Right lobe of liver (tissue), 6 donors: ENCODE data around the gene PLEKHF1. TPM values are rescaled to one million over a fixed set of nuclear protein-coding genes. Genes with fewer than 3 reads are reported as not detected.

Source experiments
- ATAC-seq, 4 donors: fragments of 200-7000 bp; cut with Tn5 transposase; one replicate each; pipeline ENCODE4 v1.9.1; 2020; ENCODE audit warnings: mild to moderate bottlenecking in 4 of 4, moderate library complexity in 4 of 4
- DNase-seq, 3 donors: peaks; one replicate each; pipeline ENCODE4 v3.0.0-alpha.2; 2020
- H3K27ac ChIP-seq, 3 donors: fragments of 200-600 bp; one replicate each; pipeline ENCODE4 v1.8.0; 2022
- H3K27me3 ChIP-seq, 2 donors: fragments of 200-600 bp; one replicate each; pipeline ENCODE4 v1.8.0; 2022
- H3K36me3 ChIP-seq, 4 donors: fragments of 200-600 bp; sonication (generic) in 1 of 4; one replicate each; pipeline versions ENCODE4 v1.5.1 to v1.8.0; 2017 to 2022; ENCODE audit warnings: control low read depth in 1 of 4
- H3K4me1 ChIP-seq, 4 donors: fragments of 200-600 bp; sonication (generic) in 1 of 4; one replicate each; pipeline versions ENCODE4 v1.5.1 to v1.8.0; 2017 to 2022; ENCODE audit warnings: control low read depth in 1 of 4
- H3K4me3 ChIP-seq, 3 donors: fragments of 200-600 bp; one replicate each; pipeline ENCODE4 v1.8.0; 2022
- H3K9me3 ChIP-seq, 4 donors: fragments of 200-600 bp; sonication (generic) in 1 of 4; one replicate each; pipeline versions ENCODE4 v1.5.1 to v1.8.0; 2017 to 2022; ENCODE audit warnings: control low read depth in 1 of 4
- POLR2A ChIP-seq: fragments of 450-650 bp; IDR thresholded peaks from one replicate; pipeline ENCODE4 v1.6.1; 2017; ENCODE audit warnings: antibody characterized with exemption, mild to moderate bottlenecking
- WGBS: methylation state at CpG from one replicate; pipeline ENCODE4 v1.1.6; 2018; ENCODE audit warnings: low coverage, low lambda C conversion rate; ENCODE audit not compliant: insufficient coverage; ENCODE audit errors: missing lambda C conversion rate; 5-methylcytosine and 5-hydroxymethylcytosine counted together
- intact Hi-C, 2 donors: fragments of 100-400 bp; cut with DNase I; formaldehyde crosslinking; loops; one replicate each; pipeline versions ENCODE4 v1.11.2 to v1.14.1; 2022
- total RNA-seq, 6 experiments: library from RNA; depleted of rRNA in 2 of 6; stranded (reverse); fragments of >200 nt in 2 of 6; fragmentation: NEBNext Ultra II Directional in 3 of 6; extraction: Animal tissue kit (Norgen Biotek cat#: 25700) in 3 of 6; gene quantifications; one replicate each; pipeline versions ENCODE4 v1.1.0 to v1.2.4, GENCODE V29; 2016 to 2023
- TF ChIP-seq, protein P1 (sequence below), 4 donors: fragments of 200-600 bp in 3 of 4; fragments of 450-650 bp in 1 of 4; IDR thresholded peaks; one replicate each; pipeline versions ENCODE4 v1.5.1 to v1.8.0; 2016 to 2022; ENCODE audit warnings: antibody characterized with exemption in 4 of 4, mild to moderate bottlenecking in 2 of 4
- donor health status: DM: no; HTN: yes; CAD: no.
- donor health status: DM: no; HTN: no; CAD: no.
- donor health status: DM: no; HTN: no; CAD: no.
- donor health status: DM: no; HTN: yes; CAD: no.
- donor health status: DM: no; HTN: yes; CAD: no.

PLEKHF1 gene
- total RNA-seq, 6 experiments from 2014 or later: 5.6 to 13.8 (median 9.8) TPM

DNA sequence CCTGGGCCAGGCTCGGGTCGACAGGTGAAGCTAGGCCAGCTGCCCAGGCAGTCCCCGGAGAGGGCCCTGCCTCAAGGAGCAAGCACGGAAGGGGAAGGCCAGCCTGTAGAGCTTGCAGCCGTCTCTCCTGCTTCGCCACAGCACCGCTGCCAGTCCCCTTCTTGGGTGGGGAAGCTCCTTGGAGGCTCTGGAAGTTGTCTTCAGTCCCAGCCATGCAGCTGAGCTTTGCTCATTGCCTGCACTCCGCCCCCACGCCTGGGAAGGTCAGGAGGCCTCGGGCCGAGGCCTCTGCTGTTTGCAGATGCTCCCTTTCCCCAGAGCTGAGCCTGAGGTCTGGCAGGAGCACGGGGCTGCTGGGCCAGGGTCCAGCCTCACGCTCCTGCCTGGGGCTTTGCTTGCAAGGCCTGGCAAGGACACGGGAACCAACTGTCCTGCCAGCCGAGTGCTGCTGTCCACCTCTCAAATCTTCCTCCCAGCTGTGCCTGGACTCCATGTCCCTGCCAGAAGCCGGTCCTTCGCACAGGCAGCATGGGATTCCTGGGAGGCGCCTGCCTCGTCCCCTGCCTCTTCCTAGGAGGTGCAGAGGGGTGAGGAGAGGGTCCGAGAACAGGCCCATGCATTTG is 13.3 kb downstream of the PLEKHF1 start:
- no peaks in the 10 kb centered on the region for H3K27me3 ChIP-seq
- peak overlapping the region; percentile 1 to 80 (median 67) for H3K27ac ChIP-seq
- H3K4me3 ChIP-seq: no peak overlapping the region
- 0% methylated on average over 1 of the region's 20 CpGs for WGBS
- TF ChIP-seq POLR2A: no peak
- TF ChIP-seq, protein P1, sequence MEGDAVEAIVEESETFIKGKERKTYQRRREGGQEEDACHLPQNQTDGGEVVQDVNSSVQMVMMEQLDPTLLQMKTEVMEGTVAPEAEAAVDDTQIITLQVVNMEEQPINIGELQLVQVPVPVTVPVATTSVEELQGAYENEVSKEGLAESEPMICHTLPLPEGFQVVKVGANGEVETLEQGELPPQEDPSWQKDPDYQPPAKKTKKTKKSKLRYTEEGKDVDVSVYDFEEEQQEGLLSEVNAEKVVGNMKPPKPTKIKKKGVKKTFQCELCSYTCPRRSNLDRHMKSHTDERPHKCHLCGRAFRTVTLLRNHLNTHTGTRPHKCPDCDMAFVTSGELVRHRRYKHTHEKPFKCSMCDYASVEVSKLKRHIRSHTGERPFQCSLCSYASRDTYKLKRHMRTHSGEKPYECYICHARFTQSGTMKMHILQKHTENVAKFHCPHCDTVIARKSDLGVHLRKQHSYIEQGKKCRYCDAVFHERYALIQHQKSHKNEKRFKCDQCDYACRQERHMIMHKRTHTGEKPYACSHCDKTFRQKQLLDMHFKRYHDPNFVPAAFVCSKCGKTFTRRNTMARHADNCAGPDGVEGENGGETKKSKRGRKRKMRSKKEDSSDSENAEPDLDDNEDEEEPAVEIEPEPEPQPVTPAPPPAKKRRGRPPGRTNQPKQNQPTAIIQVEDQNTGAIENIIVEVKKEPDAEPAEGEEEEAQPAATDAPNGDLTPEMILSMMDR (IDR thresholded peaks at IDR 0.05): no peak
- peaks cover 0 to 18% (median 9%) of the 10 kb centered on the region in 4 donors for H3K36me3 ChIP-seq
- peak; percentile 78 to 96 (median 94) for DNase-seq
- ATAC-seq: peak; percentile 46 to 79 (median 73)
- intact Hi-C loops: loop anchor here (10.0 kb wide), 1 partner anchor 64 kb away; no protein-coding TSS in a partner anchor
- H3K4me1 ChIP-seq: peaks cover 0 to 66% (median 35%) of the 10 kb centered on the region in 4 donors
- no peaks in the 10 kb centered on the region for H3K9me3 ChIP-seq

DNA sequence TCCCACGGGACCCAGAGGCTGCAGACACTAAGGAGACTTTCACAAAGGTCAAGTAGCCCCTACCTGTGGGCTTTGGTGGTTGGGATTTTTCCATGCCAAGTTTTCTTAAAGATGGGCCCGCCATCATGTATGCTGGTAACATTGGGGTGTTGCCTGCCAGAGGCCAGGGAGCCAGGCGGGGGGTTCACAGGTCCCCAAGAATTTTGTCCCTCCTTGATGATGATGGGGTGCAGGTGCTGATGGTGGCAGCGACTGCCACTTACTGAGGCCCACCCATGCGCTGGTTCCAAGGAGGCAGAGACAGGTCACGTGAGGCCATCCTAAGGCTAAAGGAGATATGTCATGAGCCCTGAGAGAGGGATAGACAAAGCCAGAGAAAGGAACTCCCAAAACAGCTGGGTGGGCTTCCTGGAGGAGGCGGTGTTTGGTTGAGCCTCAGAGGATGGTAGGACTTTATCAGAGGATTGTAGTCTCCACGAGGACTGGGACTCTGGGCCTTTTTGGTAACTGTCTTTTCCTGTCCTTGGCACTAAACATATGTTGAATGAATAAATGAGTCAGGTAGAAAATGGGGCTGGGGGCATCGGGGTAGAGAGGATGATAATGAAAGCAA is 14.4 kb downstream of the PLEKHF1 start:
- peaks cover 0 to 58% (median 32%) of the 10 kb centered on the region in 4 donors for H3K4me1 ChIP-seq
- peaks cover 0 to 9% (median 3%) of the 10 kb centered on the region in 4 donors for H3K36me3 ChIP-seq
- no peaks in the 10 kb centered on the region for H3K27me3 ChIP-seq
- 91% methylated on average over 7 of the region's 9 CpGs for WGBS
- no peak for ATAC-seq
- intact Hi-C loops: loop anchor here (10.0 kb wide), 1 partner anchor 65 kb away; no protein-coding TSS in a partner anchor
- H3K4me3 ChIP-seq: no peak overlapping the region
- no peak for TF ChIP-seq POLR2A
- TF ChIP-seq, protein P1 (IDR thresholded peaks at IDR 0.05): no peak
- no peak for DNase-seq
- H3K27ac ChIP-seq: no peak overlapping the region
- no peaks in the 10 kb centered on the region for H3K9me3 ChIP-seq

DNA sequence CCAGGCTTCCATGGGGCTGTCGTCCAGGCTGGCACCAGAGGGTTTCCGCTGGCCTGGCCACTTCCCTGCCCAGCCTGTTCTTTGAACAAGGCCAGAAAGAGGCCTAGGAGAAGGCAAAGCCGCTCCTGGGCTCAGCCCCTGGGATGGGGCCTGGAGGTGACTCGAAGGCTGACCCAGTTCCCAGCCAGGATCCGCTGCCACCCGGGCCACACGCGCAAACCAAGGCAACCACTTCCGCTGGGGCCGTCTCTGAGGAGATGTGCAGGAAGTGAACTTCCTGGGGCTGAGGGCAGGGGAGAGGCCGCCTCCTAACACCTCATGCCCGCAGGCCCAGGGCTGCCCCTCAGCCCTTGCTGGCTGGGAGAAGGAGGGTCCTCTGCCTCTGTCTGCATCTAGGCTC is 15.2 kb downstream of the PLEKHF1 start:
- Histone ChIP-seq H3K4me1 (peaks cover 0 to 51% (median 31%) of the 10 kb centered on the region in 4 donors), H3K36me3 (peaks cover 0 to 3% (median 0%) of the 10 kb centered on the region in 4 donors), H3K27ac (peak overlapping the region in 1 of 3 donors; percentile 18), H3K9me3 (no peaks in the 10 kb centered on the region), H3K27me3 (no peaks in the 10 kb centered on the region), H3K4me3 (no peak overlapping the region)
- no peak for TF ChIP-seq POLR2A
- TF ChIP-seq, protein P1 (IDR thresholded peaks at IDR 0.05): no peak
- DNase-seq (peak in 1 of 3 donors; percentile 71), ATAC-seq (no peak)
- intact Hi-C loops: no loop called here
- 46% methylated on average over 2 of the region's 12 CpGs for WGBS

DNA sequence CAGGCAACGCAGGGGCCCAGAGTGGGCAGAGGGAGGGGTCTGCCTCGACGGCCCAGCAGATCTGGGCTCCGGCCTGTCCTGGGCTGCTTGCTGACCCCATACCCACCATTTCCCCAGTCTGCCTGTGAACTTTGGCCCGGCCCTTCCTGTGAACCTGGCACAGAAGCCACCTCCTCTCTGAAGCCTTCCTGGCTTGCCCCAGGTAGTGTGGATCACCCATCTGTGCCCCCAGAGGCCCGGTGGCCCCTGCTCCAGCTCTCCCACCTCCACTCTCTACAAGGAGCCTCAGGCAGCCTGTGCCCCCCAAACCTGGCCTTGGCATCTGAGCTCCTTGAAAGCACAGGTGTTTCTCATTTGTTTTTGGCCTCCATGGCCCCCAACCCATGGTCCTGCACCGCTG is 15.7 kb downstream of the PLEKHF1 start:
- DNase-seq: no peak
- intact Hi-C loops: no loop called here
- Histone ChIP-seq H3K27me3 (no peaks in the 10 kb centered on the region), H3K36me3 (no peaks in the 10 kb centered on the region), H3K27ac (no peak overlapping the region), H3K4me3 (no peak overlapping the region), H3K4me1 (peaks cover 0 to 49% (median 28%) of the 10 kb centered on the region in 4 donors), H3K9me3 (no peaks in the 10 kb centered on the region)
- no peak for TF ChIP-seq POLR2A
- TF ChIP-seq, protein P1 (IDR thresholded peaks at IDR 0.05): no peak
- WGBS: 69% methylated on average over 5 of the region's 7 CpGs
- ATAC-seq: no peak
